ENCODE results near the gene C1orf210.
A peak's percentile ranks its signal among the peaks of the same experiment; 100 is the strongest.

C1orf210 gene

DNA sequence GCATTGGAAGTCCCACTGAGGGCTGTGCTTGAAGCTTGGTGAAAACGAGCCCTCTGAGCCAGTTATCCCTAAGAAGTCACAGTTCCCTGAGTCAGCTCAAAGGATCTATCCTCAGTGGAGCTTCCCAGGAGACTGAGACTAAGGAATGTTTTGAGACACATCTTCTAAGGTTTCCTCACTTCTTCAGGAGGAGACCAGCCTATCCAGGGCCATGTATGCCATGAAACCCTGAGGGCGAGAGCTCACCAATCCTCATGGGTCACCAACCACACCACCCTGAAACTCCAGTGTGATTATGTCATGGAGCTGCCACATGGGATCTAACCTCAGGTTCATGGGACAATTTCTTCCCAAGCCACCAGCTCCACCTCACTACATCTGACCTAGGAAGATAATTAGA lies 7.8 kb upstream of the C1orf210 start:
- no peak for DNase-seq

DNA sequence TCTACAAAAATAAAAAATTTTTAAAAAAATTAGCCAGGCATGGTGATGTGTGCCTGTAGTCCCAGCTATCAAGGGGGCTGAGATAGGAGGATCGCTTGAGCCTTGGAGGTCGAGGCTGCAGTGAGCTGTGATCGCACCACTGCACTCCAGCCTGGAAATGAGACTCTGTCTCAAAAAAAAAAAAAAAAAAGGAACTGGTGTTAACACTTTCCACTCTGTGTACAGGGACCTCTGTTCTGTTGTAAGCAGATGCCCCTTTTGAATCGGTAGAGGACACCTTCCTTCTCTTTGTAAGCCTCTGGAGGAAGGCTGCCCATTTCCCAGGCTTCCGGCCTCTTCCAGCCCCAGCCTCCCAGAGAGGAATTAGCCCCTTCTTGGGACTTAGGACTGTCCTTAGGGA lies 7.3 kb upstream of the C1orf210 start:
- no peak for DNase-seq

DNA sequence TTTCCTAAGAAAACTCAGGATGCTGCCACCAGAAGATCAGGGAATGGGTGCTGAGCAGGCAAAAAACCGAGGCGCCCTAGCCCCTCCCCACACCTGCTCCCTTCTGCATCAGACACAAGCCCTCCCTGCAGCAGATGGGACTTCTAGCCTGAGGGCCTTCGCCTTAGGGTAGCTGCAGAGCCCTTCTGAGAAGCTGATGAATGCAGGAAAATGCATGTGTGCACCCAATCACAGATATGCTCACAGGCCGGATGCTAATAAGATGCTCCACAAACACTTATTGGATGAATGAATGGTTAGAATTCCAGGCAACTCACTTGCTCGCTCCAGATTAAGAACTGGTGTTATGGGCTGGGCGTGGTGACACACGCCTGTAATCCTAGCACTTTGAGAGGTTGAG lies 6.8 kb upstream of the C1orf210 start:
- no peak for DNase-seq

DNA sequence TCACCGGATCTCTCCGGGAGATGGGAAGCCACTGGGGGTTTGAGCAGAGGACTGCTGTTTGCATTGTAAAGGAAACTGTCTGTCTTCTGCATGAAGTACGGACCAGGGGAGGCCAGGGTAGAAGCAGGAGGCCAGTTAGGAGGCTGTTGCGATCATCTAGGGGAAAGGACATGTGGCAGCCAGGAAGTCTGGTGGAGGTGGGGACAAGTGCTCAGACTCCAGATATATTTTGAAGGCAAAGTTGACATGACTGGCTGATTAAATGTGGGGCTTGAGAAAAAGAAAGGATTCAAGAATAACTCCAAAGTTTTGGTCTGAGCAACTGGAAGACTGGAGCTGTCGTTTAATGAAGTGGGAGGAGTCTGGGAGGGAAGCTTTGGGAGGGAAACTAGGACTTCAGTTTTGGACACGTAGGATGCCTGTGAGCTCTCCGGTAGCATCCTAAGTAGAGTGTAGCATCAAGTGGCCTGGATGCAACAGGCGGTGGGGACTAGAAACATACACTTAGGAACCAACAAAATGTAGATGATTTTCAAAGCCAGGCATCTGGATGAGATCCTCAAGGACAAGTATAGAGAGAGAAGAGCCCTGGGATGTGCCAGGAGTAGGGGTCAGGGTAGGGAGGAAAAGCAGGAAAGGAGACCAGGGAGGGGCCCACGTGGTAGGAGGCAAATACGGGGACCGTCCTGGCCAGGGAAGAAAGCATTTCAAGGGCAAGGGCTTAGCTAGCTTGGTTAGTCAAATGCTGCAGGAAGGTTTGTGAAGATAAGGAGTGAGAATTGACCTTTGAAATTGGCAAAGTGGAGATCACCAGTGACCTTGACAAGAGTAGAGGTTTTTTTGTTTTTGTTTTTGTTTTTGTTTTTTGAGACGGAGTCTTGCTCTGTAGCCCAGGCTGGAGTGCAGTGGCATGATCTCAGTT lies 3.7 kb upstream of the C1orf210 start:
- no peak for DNase-seq

DNA sequence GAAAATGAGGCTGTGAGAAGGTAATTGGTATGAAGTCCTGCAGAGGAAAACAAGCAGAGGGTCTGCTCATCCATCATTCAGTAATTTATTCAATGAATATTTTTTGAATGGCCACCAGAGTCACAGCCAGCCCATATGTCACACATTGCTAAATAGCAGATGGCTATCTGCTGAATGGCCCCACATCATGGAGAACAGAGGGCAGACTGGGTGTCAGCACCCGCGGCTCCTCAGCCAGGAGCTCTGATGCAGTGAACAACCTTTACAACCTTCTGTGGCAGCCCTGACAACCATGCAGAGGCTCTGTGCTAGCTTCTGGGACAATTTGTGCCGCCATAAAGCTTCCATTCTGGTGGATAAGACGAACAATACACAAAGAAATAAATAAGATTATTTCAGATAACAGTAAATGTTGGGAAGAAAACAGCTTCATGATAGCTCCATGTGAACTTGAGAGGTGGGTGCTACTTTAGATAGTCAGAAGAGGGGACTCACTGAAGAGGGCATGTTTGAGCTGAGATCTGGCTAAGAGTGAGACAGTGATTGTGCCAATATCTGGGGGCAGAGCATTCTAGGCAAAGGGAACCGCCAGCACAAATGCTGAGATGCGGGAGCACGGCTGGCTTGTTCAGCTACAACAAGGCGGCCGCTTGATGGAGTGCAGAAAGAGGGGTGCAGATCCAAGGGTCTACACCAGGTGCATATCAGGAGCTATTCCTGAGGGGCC lies 2.8 kb upstream of the C1orf210 start:
- no peak for DNase-seq

DNA sequence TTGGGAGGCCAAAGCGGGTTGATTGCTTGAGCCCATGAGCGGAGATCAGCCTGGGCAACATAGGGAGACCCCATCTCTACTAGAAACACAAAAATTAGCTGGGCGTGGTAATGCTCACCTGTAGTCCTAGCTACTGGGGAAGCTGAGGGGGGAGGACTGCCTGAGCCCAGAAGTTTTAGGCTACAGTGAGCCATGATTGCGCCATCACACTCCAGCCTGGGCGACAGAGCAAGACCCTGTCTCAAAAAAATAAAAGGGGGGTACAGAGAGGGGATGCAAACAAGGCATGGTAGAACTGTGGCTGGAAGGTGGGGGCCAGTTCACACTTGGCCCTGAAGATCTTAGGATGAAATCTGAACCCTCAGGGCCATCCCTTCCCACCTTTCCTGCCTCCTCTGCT lies 1.2 kb upstream of the C1orf210 start:
- DNase-seq = no peak

DNA sequence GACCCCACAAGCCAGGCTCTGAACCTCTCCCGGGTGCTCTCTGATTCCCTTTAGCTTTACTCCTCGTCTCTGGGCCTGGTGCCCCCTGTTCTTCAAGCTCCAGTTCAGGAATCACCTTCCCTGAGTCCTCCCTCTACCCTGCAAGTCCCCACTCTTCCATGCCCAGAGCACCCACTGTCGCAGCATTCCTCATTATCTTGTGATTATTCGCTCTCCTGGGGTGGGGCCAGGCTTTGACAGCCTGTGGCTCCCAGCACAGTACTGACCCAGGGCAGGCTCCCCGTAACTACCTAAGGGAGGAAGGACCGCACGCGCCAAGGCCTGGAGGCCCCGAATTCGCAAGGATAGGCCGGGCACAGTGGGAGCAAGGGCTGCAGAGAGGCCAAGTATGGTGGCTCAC lies 734 bp upstream of the C1orf210 start:
- DNase-seq = no peak

DNA sequence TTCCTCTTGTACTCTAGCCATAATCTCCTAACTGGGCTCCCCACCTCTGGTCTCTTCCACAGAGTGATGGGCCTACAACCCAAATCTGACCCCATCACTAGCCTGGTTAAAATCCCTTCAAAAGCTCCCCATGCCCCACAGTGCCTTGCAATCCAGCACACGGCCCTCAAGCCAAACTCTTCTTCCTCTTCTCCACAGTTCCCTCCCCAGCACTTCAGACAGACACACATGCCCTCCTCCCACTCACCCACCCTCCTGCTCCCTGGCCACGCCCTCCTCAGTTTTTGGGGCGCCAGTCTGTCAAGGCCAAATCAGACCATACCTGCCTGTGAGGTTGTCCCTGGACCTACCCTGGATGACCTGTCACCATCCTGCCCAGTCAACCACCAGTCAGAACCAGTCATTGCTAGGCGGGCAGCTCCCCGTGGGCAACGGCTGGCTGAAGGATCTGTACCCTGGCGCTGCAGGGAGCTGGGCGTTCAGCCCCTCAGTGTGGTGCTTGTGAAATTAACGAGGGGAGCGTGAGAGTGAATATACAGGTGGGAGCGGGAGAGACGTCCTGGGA lies 753 bp downstream of the C1orf210 start:
- DNase-seq = peak in 1 of 2 donors; percentile 25

DNA sequence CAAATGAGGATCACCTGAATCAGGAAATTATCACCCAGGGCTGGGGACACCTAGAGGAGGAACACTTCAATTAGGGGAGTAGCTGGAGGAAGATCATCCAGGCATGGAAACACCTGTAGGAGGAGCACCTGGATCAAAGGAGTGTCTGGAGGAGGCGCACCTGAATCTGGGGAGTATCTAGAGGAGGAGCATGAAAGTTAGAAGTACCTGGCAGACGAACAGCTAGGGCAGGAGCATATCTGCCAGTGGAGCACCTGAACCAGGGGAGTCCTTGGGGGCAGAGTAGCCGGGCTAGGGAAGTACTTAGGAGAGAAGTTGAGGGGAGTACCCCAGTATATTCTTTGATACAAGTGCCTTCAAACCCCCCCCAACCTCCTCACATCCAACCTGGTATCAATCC lies 1.3 kb downstream of the C1orf210 start:
- no peak for DNase-seq

DNA sequence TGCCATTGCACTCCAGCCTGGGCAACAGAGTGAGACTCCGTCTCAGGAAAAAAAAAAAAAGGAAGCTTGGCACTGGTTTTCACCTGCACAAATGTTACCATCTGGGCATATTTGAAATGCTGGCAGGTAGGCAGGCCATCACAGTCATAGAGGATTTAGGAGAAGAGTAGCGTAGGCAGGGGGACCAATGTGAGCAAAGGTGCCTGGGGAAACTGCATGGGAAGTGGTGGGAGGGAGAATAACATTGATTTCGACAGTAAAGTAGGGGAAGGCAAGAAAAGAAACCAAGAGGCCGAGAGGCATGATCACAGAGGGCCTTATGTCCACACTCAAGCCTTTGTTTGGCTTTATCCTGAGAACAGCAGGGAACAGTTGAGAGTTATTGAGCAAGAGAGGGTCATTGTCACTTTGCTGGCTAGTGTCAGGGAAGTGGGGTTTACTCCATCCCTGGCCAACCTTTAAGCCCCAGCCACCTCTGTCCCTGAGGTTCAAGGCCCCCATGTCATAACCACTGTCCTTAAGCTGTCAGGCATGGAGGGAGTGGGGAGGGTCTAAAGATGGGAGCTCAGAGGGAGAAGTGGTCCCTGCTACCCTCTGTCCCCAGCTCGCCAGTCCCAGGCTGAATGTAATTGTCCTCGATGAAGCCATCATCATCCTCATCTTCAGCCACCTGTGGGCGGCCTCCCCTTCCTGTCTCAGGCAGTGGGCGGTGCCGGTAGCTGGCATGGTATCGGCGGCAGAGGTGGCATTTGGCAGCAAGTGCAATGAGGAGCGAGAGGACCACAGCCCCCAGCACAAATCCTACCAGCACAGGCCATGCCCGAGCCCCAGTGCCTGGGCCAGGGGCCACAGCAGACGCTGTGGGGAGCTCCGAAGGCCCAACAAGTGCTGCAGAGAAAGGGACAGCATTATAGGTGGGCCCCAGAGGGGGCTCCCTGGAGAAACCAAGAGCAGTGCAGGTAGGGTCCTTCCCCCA lies 2.9 kb downstream of the C1orf210 start:
- DNase-seq = peak in 1 of 2 donors; percentile 30

DNA sequence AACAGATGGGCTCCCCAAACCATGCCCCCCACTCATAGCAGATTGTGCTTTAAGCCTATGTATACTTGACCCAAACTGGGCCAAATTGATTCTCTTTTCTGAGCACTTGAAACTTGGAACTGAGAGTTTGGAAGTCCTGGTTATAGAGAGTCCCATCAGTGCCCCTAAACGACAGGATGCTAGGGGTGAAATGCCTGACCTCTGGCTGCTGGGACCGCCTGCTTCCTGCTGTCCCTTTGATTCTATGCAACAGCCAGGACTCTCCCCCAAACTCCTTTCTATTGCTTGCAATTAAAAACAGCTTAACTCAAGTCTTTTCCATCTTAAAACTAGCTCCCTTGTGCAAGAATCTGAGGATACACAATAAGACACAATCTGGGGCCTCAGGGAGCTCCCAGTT lies 4.7 kb downstream of the C1orf210 start:
- no peak for DNase-seq

DNA sequence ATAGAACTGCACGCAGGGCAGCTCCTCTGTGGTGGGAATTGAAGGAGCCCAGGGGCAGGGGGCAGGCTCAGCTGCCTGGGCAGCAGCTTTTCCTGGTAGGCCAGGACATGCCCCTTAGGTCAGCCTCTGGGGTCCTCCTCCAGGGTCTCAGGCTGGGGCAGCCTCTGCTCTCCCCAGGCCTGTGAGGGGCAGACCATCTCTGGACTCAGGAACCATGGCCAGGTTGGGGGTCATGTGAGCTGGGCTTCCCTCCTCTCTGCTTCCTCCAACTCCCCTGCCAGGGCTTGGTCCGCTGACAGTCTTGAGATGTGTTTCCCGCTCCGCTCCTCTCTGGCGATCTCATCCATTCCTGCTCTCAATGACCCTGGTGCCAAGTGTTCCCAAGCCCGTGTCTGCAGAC lies 5.7 kb downstream of the C1orf210 start:
- DNase-seq = no peak

DNA sequence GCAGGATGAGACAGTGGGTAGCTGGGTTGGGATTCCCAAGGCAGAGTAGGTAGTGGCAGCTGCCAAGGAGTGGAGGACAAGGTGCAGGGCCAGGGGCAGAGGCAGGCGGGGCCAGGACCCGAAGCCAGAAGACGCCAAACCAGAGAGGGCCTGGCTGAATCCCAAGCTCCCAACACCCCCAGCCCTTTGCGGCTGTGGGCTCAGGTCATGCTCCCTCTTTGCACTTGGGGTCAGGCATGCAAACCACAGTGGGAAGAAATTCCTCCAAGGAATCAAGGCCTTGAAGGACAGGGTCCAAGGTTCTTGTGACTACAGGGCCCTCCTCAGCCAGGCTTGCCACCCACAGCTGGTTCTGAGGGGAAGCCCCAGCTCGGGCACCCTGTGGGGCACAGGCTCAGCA lies 6.2 kb downstream of the C1orf210 start:
- DNase-seq = no peak

DNA sequence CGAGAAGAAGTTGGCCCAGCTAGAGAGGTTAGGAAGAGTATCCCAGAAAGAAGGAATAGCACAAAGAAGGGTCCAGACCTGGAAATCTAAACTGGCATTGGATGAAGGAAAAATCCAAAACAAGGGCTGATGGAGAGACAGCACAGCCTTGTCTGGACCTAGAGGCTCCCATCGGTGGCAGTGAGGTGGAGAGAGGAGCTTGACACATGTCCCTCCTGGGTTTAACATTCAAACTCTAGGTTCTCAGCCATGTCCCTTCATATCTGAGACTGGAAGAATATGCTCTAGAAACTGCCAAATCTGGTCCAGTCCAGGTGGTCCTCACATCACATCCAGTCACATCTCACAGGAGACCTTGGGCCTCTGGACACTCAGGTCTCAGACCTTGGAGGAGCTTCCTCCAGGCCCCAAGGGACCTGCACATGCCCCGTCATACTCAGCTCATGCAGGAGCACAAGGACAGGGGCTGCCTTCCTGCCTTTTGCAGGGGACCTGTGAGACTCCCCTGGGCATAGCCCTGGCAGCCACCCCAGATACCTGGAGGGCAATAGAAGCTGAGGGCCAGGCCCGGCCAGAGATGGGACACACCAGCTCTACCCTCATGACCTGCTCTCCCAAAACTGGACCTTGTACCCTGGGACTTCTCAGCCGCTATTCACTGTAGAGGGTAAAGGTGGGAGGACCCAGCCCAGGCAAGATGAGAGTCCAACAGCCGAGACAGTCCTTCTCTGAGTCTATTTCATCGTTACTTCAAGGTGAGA lies 8.1 kb downstream of the C1orf210 start:
- DNase-seq = no peak

DNA sequence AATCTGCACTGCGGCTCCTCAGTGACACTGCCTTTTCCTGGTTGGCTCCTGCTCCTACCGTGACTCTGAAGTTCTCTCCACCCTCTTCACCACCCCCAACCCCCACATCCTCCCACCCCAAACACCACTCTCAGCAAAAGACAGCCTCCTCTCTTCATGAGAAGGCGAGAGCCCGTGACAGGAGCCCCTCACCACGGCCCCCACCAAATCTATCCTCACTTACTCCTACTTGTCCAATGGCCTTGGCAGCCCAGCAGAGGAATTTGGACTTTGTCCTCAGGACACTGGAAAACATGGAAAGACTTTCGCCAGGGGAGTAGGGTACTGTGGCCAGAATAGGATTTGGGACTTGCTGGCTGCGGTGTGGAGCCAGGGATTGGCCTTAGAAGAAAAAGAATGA lies 8.7 kb downstream of the C1orf210 start:
- DNase-seq = no peak

DNA sequence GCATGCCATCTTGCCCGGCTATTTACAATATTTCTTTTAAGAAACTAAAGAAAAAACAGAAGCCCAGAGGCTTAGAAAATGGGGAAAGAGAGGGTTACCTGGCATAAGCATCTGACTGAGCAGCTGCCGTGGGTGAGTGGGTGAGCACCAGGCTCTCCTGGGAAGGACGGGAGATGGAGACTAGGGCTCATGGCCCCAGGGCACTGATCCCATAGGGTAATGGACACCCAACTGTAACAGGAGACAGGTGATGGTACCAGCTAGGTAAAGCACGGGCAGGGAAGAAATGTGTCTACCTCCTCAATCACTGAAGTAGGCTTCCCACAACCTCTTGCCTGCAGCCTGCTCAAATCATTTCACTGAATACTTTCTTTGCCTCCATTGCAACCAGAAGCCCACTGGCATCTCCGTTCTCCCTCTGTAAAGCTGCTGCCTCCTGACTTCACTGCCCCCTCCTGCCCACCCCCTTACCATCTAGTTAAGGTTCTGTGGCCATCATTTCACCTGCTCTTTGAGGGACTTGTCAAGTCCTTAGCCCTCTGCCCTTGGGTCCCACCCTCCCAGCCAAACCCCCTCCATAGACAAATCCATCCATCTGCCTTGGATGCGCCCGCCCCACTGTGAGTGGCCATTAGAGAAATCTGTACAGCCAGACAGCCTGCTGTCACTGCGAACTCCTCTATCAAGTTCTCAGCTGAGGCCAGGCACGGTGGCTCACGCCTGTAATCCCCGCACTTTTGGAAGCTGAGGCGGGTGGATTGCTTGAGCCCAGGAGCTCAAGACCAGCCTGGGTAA lies 9.4 kb downstream of the C1orf210 start:
- no peak for DNase-seq

DNA sequence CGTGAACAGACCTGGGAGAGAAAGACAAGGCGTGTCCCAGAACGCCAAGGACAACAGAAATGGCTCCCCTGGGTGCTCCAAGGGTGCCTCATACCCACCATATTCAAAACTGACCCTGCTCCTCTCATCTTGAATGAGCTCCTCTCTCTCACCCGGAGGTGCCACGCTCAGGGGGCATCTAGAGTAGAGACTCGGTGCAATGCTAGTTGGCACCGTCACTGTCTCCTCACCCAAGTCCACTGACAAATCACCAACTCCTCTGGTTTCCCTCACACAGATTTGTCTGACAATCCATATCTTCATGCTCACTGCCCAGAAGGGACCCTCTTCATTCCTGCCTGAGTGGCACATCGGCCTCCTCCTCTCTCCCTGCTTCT lies 10.6 kb downstream of the C1orf210 start:
- no peak for DNase-seq

DNA sequence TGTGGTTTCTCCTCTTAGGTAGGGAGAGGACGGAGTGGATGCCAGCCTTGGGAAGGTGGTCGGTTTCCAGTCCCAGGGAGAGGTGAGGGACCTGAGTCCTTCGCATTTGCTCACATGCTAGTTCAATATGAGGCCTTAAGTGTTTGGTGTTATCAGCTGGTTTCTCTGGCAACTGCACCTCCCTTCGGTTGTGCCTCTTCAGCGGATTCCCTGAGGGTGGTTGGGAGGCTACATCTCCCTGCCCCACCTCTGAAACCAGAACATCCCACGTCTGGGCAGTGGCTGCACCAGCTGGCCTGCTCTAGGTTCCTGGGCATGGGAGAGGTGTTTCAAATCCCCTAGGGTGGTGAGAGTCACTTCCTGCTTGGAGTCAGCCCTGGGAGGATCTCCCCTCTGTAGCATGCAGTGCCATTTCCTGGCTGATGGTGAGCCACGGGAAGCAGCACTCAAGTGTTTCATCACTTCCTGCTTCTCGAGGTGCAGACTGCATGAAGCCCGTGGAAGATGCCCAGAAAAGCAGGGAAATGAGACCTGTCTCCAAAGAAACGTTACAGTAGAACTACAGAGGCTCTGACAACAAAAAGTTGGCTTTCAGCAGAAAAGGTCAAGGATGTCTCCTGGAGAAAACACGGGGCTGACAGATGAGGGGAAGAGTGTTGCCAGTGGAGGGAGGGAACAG lies 11.1 kb downstream of the C1orf210 start:
- DNase-seq = peak; percentile 20 to 34

DNA sequence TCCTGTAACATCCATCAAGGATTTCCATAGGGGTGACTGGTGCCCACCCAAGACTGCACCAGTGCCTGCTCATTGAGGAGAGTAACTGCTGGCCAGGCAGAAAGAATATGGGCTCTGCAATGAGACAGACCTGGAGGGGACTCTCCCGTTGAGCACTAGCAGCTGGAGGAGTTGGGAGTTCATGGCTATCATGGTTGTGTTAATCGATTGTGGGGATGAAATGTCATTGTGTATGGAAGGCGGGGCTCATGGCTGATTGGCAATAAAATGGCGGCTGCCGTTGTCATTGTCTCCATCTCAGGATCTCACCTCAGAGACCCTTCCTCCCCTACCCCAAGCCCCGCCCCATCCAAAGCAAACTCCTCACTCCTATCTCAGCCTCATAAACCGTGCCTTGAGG lies 11.7 kb downstream of the C1orf210 start:
- DNase-seq = no peak

Data from inflammatory macrophage treated with lipopolysaccharide for 1 hour (primary cell).